ENCODE data around the gene CDH16.

Gene CDH16

DNA sequence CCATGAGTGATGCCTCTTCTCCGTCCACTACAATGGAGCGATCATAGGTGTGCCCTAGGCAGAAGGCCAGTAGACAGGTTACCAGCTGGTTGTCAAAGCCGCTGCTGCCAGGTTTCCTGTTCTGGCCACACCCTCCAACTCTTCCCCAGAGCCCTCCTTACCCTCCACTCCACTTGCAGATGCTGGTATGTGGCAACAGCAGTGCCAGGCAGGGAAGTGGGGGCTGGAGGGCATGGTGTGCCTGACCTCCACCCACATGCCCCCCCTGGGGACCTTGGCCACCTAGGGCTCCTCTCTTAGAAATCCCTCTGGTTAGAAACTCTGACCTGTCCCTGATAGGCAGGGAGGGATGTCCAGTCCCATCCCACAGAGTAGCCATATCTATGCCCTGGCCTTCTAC is 5.2 kb upstream of the CDH16 start:
- Histone ChIP-seq H3K4ac (ENCODE audit: low read length) (no peak overlapping the region), H3K79me1 (ENCODE audit: low read depth, low read length) (no peaks in the 10 kb centered on the region), H2BK120ac (ENCODE audit: low read depth, low read length) (no peak overlapping the region), H3K9ac (ENCODE audit: low read depth, low read length, poor library complexity) (no peak overlapping the region), H4K91ac (ENCODE audit: low read depth, low read length, poor library complexity) (no peak overlapping the region), H3K9me3 (replicated peaks in 1 of 2; ENCODE audit: control insufficient read depth in 2 of 2, insufficient read depth in 1 of 2, low read depth in 1 of 2, low read length in 2 of 2) (no peaks in the 10 kb centered on the region), H3K36me3 (replicated peaks in 1 of 2; ENCODE audit: control insufficient read depth in 2 of 2, insufficient read depth in 2 of 2, low read length in 2 of 2) (no peaks in the 10 kb centered on the region), H3K4me3 (ENCODE audit: low read length in 2 of 2) (no peak overlapping the region), H3K18ac (ENCODE audit: low read length) (no peak overlapping the region), H2AK5ac (ENCODE audit: low read depth, low read length) (no peak overlapping the region), H3K27me3 (ENCODE audit: control insufficient read depth in 3 of 3, insufficient read depth in 3 of 3, low read depth in 1 of 3, low read length in 3 of 3) (peaks cover 12 to 59% (median 37%) of the 10 kb centered on the region in 3 experiments), H2BK5ac (ENCODE audit: low read length) (no peak overlapping the region), H3K23ac (ENCODE audit: low read depth, low read length, poor library complexity) (peak overlapping the region; percentile 66), H3K4me1 (ENCODE audit: control insufficient read depth in 2 of 2, insufficient read depth in 1 of 2, low read depth in 1 of 2, low read length in 2 of 2) (peaks cover 2 to 43% of the 10 kb centered on the region in 2 donors), H3K4me2 (ENCODE audit: insufficient read depth, low read length, poor library complexity, severe bottlenecking) (no peak overlapping the region), H2BK12ac (ENCODE audit: low read length) (peak overlapping the region; percentile 26), H3K14ac (ENCODE audit: low read length) (no peak overlapping the region), H4K8ac (ENCODE audit: low read depth, low read length) (no peak overlapping the region), H2AFZ (ENCODE audit: low read length) (no peak overlapping the region), H2BK15ac (ENCODE audit: low read length) (no peak overlapping the region), H3K27ac (replicated peaks; ENCODE audit: low read length) (no peak overlapping the region)
- no CpG with 5 or more reads among the region's 3 CpGs for WGBS, 2 donors (ENCODE audit: extremely low coverage in 2 of 2, insufficient read length in 2 of 2, insufficient replicate concordance in 1 of 2)
- DNase-seq (ENCODE audit: low spot score): no peak

DNA sequence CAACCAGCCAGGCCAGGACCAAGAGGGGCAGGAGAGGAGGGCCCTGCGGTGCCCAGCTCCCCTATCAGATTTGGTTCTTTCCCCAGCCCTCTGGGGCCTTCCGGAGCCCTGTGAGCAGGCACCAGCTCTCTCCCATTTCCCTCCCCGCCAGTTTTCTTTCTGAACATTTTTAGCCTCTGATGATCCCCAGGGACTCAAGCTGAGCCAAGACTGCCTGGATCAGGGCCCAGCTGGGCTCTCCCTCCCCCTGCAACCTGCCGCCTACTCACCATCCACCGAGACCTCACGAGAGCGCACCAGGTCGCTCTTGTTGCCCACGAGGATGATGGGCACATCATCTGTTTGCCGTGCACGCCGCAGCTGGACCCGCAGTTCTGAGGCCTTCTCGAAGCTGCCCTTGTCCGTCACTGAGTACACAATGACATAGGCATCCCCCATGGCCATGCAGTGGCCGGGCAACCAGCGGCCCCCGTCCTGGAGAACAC is 4.6 kb upstream of the CDH16 start:
- H3K27me3 ChIP-seq (ENCODE audit: control insufficient read depth in 3 of 3, insufficient read depth in 3 of 3, low read depth in 1 of 3, low read length in 3 of 3): peaks cover 12 to 60% (median 37%) of the 10 kb centered on the region in 3 experiments
- no CpG with 5 or more reads among the region's 18 CpGs for WGBS, 2 donors (ENCODE audit: extremely low coverage in 2 of 2, insufficient read length in 2 of 2, insufficient replicate concordance in 1 of 2)

DNA sequence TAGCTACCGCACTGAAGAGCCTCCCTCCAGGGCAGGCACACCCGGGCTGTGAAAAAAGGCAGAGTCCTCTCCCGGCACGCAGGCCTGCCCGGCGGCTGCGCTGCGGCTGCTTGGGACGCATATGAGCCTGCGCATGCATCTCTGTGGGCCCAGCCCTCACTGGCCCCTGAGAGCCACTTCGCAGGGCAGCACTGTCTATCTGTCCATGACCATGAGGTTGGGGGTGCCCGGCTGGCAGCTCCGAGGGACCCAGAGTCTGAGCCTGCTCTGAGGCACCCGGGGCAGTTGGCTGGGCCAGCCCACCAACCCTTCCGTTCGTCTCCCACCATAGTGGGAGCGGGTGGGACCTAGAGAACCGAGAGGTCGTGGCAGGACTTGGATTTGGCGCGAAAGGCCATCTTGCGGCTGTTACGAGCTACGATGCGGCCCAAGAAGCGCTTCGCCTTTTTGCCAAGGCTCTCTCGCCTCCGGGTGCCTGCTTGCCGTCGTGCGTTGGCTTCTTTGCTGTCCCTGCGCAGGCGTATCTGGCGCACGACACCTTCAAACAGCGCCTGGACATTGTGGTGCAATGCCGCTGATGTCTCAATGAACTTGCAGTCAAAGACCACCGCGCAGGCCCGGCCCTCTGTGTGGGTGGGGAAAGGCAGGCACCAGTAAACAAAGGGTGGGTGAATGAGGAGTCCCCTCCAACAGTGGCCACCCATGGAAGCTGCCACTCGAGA is 3.2 kb upstream of the CDH16 start:
- H4K8ac ChIP-seq (ENCODE audit: low read depth, low read length): no peak overlapping the region
- no peak overlapping the region for H2AFZ ChIP-seq (ENCODE audit: low read length)
- no peak overlapping the region for H2BK15ac ChIP-seq (ENCODE audit: low read length)
- no peak overlapping the region for H3K18ac ChIP-seq (ENCODE audit: low read length)
- H3K79me1 ChIP-seq (ENCODE audit: low read depth, low read length): no peaks in the 10 kb centered on the region
- peaks cover 12 to 70% (median 37%) of the 10 kb centered on the region in 3 experiments for H3K27me3 ChIP-seq (ENCODE audit: control insufficient read depth in 3 of 3, insufficient read depth in 3 of 3, low read depth in 1 of 3, low read length in 3 of 3)
- no peaks in the 10 kb centered on the region for H3K36me3 ChIP-seq (replicated peaks in 1 of 2; ENCODE audit: control insufficient read depth in 2 of 2, insufficient read depth in 2 of 2, low read length in 2 of 2)
- no peak overlapping the region for H2BK120ac ChIP-seq (ENCODE audit: low read depth, low read length)
- peaks cover 2 to 34% of the 10 kb centered on the region in 2 donors for H3K4me1 ChIP-seq (ENCODE audit: control insufficient read depth in 2 of 2, insufficient read depth in 1 of 2, low read depth in 1 of 2, low read length in 2 of 2)
- no peak for DNase-seq (ENCODE audit: low spot score)
- no peak overlapping the region for H2BK12ac ChIP-seq (ENCODE audit: low read length)
- no peak overlapping the region for H3K4me2 ChIP-seq (ENCODE audit: insufficient read depth, low read length, poor library complexity, severe bottlenecking)
- H3K4ac ChIP-seq (ENCODE audit: low read length): no peak overlapping the region
- no peak overlapping the region for H3K4me3 ChIP-seq (ENCODE audit: low read length in 2 of 2)
- H3K9ac ChIP-seq (ENCODE audit: low read depth, low read length, poor library complexity): no peak overlapping the region
- H2BK5ac ChIP-seq (ENCODE audit: low read length): no peak overlapping the region
- no peaks in the 10 kb centered on the region for H3K9me3 ChIP-seq (replicated peaks in 1 of 2; ENCODE audit: control insufficient read depth in 2 of 2, insufficient read depth in 1 of 2, low read depth in 1 of 2, low read length in 2 of 2)
- no peak overlapping the region for H3K14ac ChIP-seq (ENCODE audit: low read length)
- peak overlapping the region; percentile 57 for H3K23ac ChIP-seq (ENCODE audit: low read depth, low read length, poor library complexity)
- no peak overlapping the region for H3K27ac ChIP-seq (replicated peaks; ENCODE audit: low read length)
- WGBS, 2 donors (ENCODE audit: extremely low coverage in 2 of 2, insufficient read length in 2 of 2, insufficient replicate concordance in 1 of 2): no CpG with 5 or more reads among the region's 42 CpGs
- peak overlapping the region; percentile 74 for H2AK5ac ChIP-seq (ENCODE audit: low read depth, low read length)
- H4K91ac ChIP-seq (ENCODE audit: low read depth, low read length, poor library complexity): no peak overlapping the region

More for the DNA sequence above, 4.6 kb upstream of the CDH16 start:
- no peak overlapping the region for H2BK120ac ChIP-seq (ENCODE audit: low read depth, low read length)
- no peak overlapping the region for H2BK15ac ChIP-seq (ENCODE audit: low read length)
- no peak for DNase-seq (ENCODE audit: low spot score)
- H3K27ac ChIP-seq (replicated peaks; ENCODE audit: low read length): no peak overlapping the region
- no peak overlapping the region for H3K4me2 ChIP-seq (ENCODE audit: insufficient read depth, low read length, poor library complexity, severe bottlenecking)
- H3K9me3 ChIP-seq (replicated peaks in 1 of 2; ENCODE audit: control insufficient read depth in 2 of 2, insufficient read depth in 1 of 2, low read depth in 1 of 2, low read length in 2 of 2): no peaks in the 10 kb centered on the region
- H3K4me3 ChIP-seq (ENCODE audit: low read length in 2 of 2): no peak overlapping the region
- peak overlapping the region; percentile 26 for H2BK12ac ChIP-seq (ENCODE audit: low read length)
- H4K91ac ChIP-seq (ENCODE audit: low read depth, low read length, poor library complexity): no peak overlapping the region
- peaks cover 2 to 44% of the 10 kb centered on the region in 2 donors for H3K4me1 ChIP-seq (ENCODE audit: control insufficient read depth in 2 of 2, insufficient read depth in 1 of 2, low read depth in 1 of 2, low read length in 2 of 2)
- no peak overlapping the region for H2AFZ ChIP-seq (ENCODE audit: low read length)
- no peak overlapping the region for H4K8ac ChIP-seq (ENCODE audit: low read depth, low read length)
- no peaks in the 10 kb centered on the region for H3K79me1 ChIP-seq (ENCODE audit: low read depth, low read length)
- H3K18ac ChIP-seq (ENCODE audit: low read length): no peak overlapping the region
- no peaks in the 10 kb centered on the region for H3K36me3 ChIP-seq (replicated peaks in 1 of 2; ENCODE audit: control insufficient read depth in 2 of 2, insufficient read depth in 2 of 2, low read length in 2 of 2)
- H3K14ac ChIP-seq (ENCODE audit: low read length): no peak overlapping the region
- peak overlapping the region; percentile 27 for H2AK5ac ChIP-seq (ENCODE audit: low read depth, low read length)
- peak overlapping the region; percentile 66 for H3K23ac ChIP-seq (ENCODE audit: low read depth, low read length, poor library complexity)
- no peak overlapping the region for H2BK5ac ChIP-seq (ENCODE audit: low read length)
- no peak overlapping the region for H3K9ac ChIP-seq (ENCODE audit: low read depth, low read length, poor library complexity)
- no peak overlapping the region for H3K4ac ChIP-seq (ENCODE audit: low read length)

DNA sequence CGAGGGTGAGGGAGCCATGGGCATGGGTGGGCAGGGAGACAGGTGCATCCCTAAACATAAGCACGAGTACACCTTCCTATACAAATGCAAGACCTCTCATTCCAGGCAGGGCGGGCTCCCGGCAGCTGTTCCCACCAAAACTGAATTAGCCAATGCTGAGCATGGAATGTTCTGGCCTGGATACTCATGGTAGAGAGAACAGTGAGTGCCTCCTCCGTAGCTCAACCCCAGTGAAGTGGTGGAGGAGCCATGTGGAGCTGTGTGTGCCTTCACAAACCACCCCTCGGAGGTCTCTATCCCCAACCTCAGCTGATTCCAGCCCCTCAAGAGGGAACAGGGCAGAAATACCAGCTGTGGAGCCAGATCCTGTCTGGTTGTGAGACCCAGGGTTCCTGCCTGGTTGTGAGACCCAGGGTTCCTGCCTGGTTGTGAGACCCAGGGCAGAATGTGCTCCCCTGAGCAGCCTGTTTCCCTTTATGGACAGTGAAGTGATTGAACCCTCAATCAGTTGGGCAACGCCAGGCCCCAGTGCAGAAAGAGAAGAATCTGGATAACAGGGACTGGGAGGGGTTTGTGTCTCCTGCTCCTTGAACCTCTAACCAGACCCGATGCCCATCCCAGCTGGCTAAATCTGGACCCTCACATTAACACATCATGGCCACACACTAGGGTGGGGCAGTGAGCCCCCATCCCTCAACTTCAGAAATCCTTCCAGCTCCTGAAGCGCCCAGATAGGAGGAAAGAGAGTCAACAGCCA is 2.4 kb upstream of the CDH16 start:
- DNase-seq (ENCODE audit: low spot score): no peak
- no peak overlapping the region for H2BK120ac ChIP-seq (ENCODE audit: low read depth, low read length)
- H3K4me1 ChIP-seq (ENCODE audit: control insufficient read depth in 2 of 2, insufficient read depth in 1 of 2, low read depth in 1 of 2, low read length in 2 of 2): peaks cover 2 to 26% of the 10 kb centered on the region in 2 donors
- H3K27ac ChIP-seq (replicated peaks; ENCODE audit: low read length): no peak overlapping the region
- H3K14ac ChIP-seq (ENCODE audit: low read length): no peak overlapping the region
- no peak overlapping the region for H3K23ac ChIP-seq (ENCODE audit: low read depth, low read length, poor library complexity)
- no peak overlapping the region for H2AFZ ChIP-seq (ENCODE audit: low read length)
- no peaks in the 10 kb centered on the region for H3K9me3 ChIP-seq (replicated peaks in 1 of 2; ENCODE audit: control insufficient read depth in 2 of 2, insufficient read depth in 1 of 2, low read depth in 1 of 2, low read length in 2 of 2)
- no CpG with 5 or more reads among the region's 9 CpGs for WGBS, 2 donors (ENCODE audit: extremely low coverage in 2 of 2, insufficient read length in 2 of 2, insufficient replicate concordance in 1 of 2)
- no peaks in the 10 kb centered on the region for H3K79me1 ChIP-seq (ENCODE audit: low read depth, low read length)
- no peak overlapping the region for H2BK12ac ChIP-seq (ENCODE audit: low read length)
- H3K18ac ChIP-seq (ENCODE audit: low read length): no peak overlapping the region
- H4K8ac ChIP-seq (ENCODE audit: low read depth, low read length): no peak overlapping the region
- H3K9ac ChIP-seq (ENCODE audit: low read depth, low read length, poor library complexity): no peak overlapping the region
- no peak overlapping the region for H4K91ac ChIP-seq (ENCODE audit: low read depth, low read length, poor library complexity)
- peaks cover 12 to 68% (median 29%) of the 10 kb centered on the region in 3 experiments for H3K27me3 ChIP-seq (ENCODE audit: control insufficient read depth in 3 of 3, insufficient read depth in 3 of 3, low read depth in 1 of 3, low read length in 3 of 3)
- H2BK5ac ChIP-seq (ENCODE audit: low read length): no peak overlapping the region
- H2BK15ac ChIP-seq (ENCODE audit: low read length): peak overlapping the region; percentile 27
- no peak overlapping the region for H3K4me3 ChIP-seq (ENCODE audit: low read length in 2 of 2)
- no peak overlapping the region for H2AK5ac ChIP-seq (ENCODE audit: low read depth, low read length)
- H3K4me2 ChIP-seq (ENCODE audit: insufficient read depth, low read length, poor library complexity, severe bottlenecking): no peak overlapping the region
- H3K4ac ChIP-seq (ENCODE audit: low read length): no peak overlapping the region
- H3K36me3 ChIP-seq (replicated peaks in 1 of 2; ENCODE audit: control insufficient read depth in 2 of 2, insufficient read depth in 2 of 2, low read length in 2 of 2): no peaks in the 10 kb centered on the region

Data from neuronal stem cell (in vitro differentiated cells).